H9 (cell line): ENCODE measurements around the gene FXYD1. TPM values are rescaled to one million over a fixed set of nuclear protein-coding genes. Genes with fewer than 3 reads are reported as not detected.
A peak's percentile ranks its signal among the peaks of the same experiment; 100 is the strongest.

Experiments
- DNase-seq: peaks from one replicate; pipeline ENCODE4 v3.0.0-alpha.2; 2017
- H2AFZ ChIP-seq: one replicate; pipeline ENCODE4 v1.6.1; 2013; ENCODE audit warnings: mild to moderate bottlenecking, low read length, control low read depth, moderate library complexity
- H2AK5ac ChIP-seq: 2 replicates; pipeline ENCODE4 v1.6.1; 2013; ENCODE audit warnings: low read length, control low read depth, mixed read lengths; ENCODE audit not compliant: insufficient read length
- H2BK120ac ChIP-seq: one replicate; pipeline ENCODE4 v1.6.1; 2013; ENCODE audit warnings: low read depth, mild to moderate bottlenecking, low read length, control low read depth, inconsistent platforms; ENCODE audit not compliant: poor library complexity, severe bottlenecking
- H2BK12ac ChIP-seq: 2 replicates; pipeline ENCODE4 v1.6.1; 2013; ENCODE audit warnings: low read length, control low read depth, mixed read lengths, low read depth; ENCODE audit not compliant: insufficient read length
- H2BK15ac ChIP-seq: 2 replicates; pipeline ENCODE4 v1.6.1; 2013; ENCODE audit warnings: low read depth, low read length, control low read depth
- H2BK20ac ChIP-seq: one replicate; pipeline ENCODE4 v1.6.1; 2013; ENCODE audit warnings: low read depth, mild to moderate bottlenecking, low read length, control low read depth, inconsistent platforms; ENCODE audit not compliant: poor library complexity, severe bottlenecking
- H2BK5ac ChIP-seq: 2 replicates; pipeline ENCODE4 v1.6.1; 2013; ENCODE audit warnings: low read length, control low read depth, mixed read lengths; ENCODE audit not compliant: insufficient read length
- H3K14ac ChIP-seq: 2 replicates; pipeline ENCODE4 v1.6.1; 2013; ENCODE audit warnings: low read length, control low read depth; ENCODE audit not compliant: insufficient read depth
- H3K18ac ChIP-seq: 2 replicates; pipeline ENCODE4 v1.6.1; 2013; ENCODE audit warnings: low read depth, mild to moderate bottlenecking, mixed read lengths, low read length, control low read depth; ENCODE audit not compliant: insufficient read length
- H3K23ac ChIP-seq: 2 replicates; pipeline ENCODE4 v1.6.1; 2013; ENCODE audit warnings: low read length, control low read depth, mixed read lengths, low read depth; ENCODE audit not compliant: insufficient read length
- H3K23me2 ChIP-seq: 2 replicates; pipeline ENCODE4 v1.6.1; 2013; ENCODE audit warnings: low read depth, mild to moderate bottlenecking, mixed read lengths, low read length, control low read depth; ENCODE audit not compliant: insufficient read length, poor library complexity, severe bottlenecking
- H3K27ac ChIP-seq: 2 replicates; pipeline ENCODE4 v1.5.1; 2013; ENCODE audit warnings: low read length, control low read depth, mixed read lengths, low read depth; ENCODE audit not compliant: insufficient read length
- H3K27me3 ChIP-seq: 2 replicates; pipeline ENCODE4 v1.6.1; 2013; ENCODE audit warnings: low read length, control low read depth, inconsistent platforms; ENCODE audit not compliant: insufficient read depth
- H3K4ac ChIP-seq: 2 replicates; pipeline ENCODE4 v1.6.1; 2013; ENCODE audit warnings: low read depth, mild to moderate bottlenecking, control low read depth, inconsistent platforms, low read length, moderate library complexity
- H3K4me1 ChIP-seq: 2 replicates; pipeline ENCODE4 v1.6.1; 2013; ENCODE audit warnings: low read length, control low read depth, inconsistent platforms; ENCODE audit not compliant: insufficient read depth
- H3K4me2 ChIP-seq: 2 replicates; pipeline ENCODE4 v1.6.1; 2013; ENCODE audit warnings: low read length, control low read depth, mixed read lengths; ENCODE audit not compliant: insufficient read length, insufficient read depth
- H3K56ac ChIP-seq: 2 replicates; pipeline ENCODE4 v1.6.1; 2013; ENCODE audit warnings: low read depth, mild to moderate bottlenecking, mixed read lengths, low read length, control low read depth; ENCODE audit not compliant: insufficient read length
- H3K79me1 ChIP-seq: 2 replicates; pipeline ENCODE4 v1.6.1; 2013; ENCODE audit warnings: low read depth, mild to moderate bottlenecking, moderate library complexity, low read length, control low read depth, inconsistent platforms; ENCODE audit not compliant: insufficient read depth, poor library complexity, severe bottlenecking
- H3K79me2 ChIP-seq: 2 replicates; pipeline ENCODE4 v1.6.1; 2013; ENCODE audit warnings: low read length, control low read depth, inconsistent platforms; ENCODE audit not compliant: insufficient read depth
- H3K9ac ChIP-seq: 2 replicates; pipeline ENCODE4 v1.6.1; 2013; ENCODE audit warnings: low read length, control low read depth, mixed read lengths; ENCODE audit not compliant: insufficient read length; ENCODE audit errors: extremely low read depth
- H3K9me3 ChIP-seq: one replicate; pipeline ENCODE4 v1.6.1; 2013; ENCODE audit warnings: low read depth, low read length, inconsistent platforms; ENCODE audit not compliant: control insufficient read depth
- H3T11ph ChIP-seq: one replicate; pipeline ENCODE4 v1.6.1; 2013; ENCODE audit warnings: mild to moderate bottlenecking, low read length, control low read depth, inconsistent platforms
- H4K20me1 ChIP-seq: one replicate; pipeline ENCODE4 v1.6.1; 2013; ENCODE audit not compliant: control insufficient read depth, insufficient read length, insufficient read depth
- H4K5ac ChIP-seq: 2 replicates; pipeline ENCODE4 v1.6.1; 2013; ENCODE audit warnings: low read depth, mild to moderate bottlenecking, mixed read lengths, low read length, control low read depth; ENCODE audit not compliant: insufficient read length
- H4K8ac ChIP-seq: replicated peaks from 2 replicates; pipeline ENCODE4 v1.6.1; 2013; ENCODE audit warnings: low read length, control low read depth, mixed read lengths, low read depth; ENCODE audit not compliant: insufficient read length
- H4K91ac ChIP-seq: 2 replicates; pipeline ENCODE4 v1.6.1; 2013; ENCODE audit warnings: low read depth, mild to moderate bottlenecking, moderate library complexity, mixed read lengths, low read length, control low read depth; ENCODE audit not compliant: insufficient read length
- H3K27ac Mint-ChIP-seq, 3 experiments: 2 replicates in 2 of 3; 3 replicates in 1 of 3; pipeline ENCODE4 v1.8.0; 2020 to 2021; ENCODE audit warnings: mixed read lengths in 3 of 3, mild to moderate bottlenecking in 1 of 3, moderate library complexity in 1 of 3
- H3K27me3 Mint-ChIP-seq: 2 replicates; pipeline ENCODE4 v1.8.0; 2021; ENCODE audit warnings: low read depth, mild to moderate bottlenecking, moderate library complexity, mixed read lengths
- H3K36me3 Mint-ChIP-seq, 3 experiments: 2 replicates in 2 of 3; 3 replicates in 1 of 3; pipeline ENCODE4 v1.8.0; 2020 to 2021; ENCODE audit warnings: low read depth in 3 of 3, mixed read lengths in 3 of 3; ENCODE audit not compliant: insufficient read depth in 1 of 3
- H3K4me1 Mint-ChIP-seq, 2 experiments: 2 replicates each; pipeline ENCODE4 v1.8.0; 2020; ENCODE audit warnings: mixed read lengths in 2 of 2
- H3K4me3 Mint-ChIP-seq, 2 experiments: 2 replicates in 1 of 2; 3 replicates in 1 of 2; pipeline ENCODE4 v1.8.0; 2020 to 2021; ENCODE audit warnings: mild to moderate bottlenecking in 2 of 2, mixed read lengths in 2 of 2, moderate library complexity in 1 of 2
- H3K9me3 Mint-ChIP-seq, 2 experiments: 2 replicates in 1 of 2; 3 replicates in 1 of 2; pipeline ENCODE4 v1.8.0; 2020; ENCODE audit warnings: mild to moderate bottlenecking in 2 of 2, mixed read lengths in 2 of 2, moderate library complexity in 1 of 2
- CTCF ChIP-seq: fragments of 200-600 bp; sonication (generic); conservative IDR thresholded peaks from 3 replicates; pipeline ENCODE4 v1.8.0; 2021; ENCODE audit warnings: antibody characterized with exemption, mild to moderate bottlenecking
- WGBS: extraction: QIAGEN DNeasy Blood & Tissue Kit; methylation state at CpG from one replicate; pipeline ENCODE4 v1.1.7; 2013; ENCODE audit warnings: missing lambda C conversion rate, low lambda C conversion rate, mixed read lengths; ENCODE audit not compliant: insufficient read length; ENCODE audit errors: extremely low coverage; 5-methylcytosine and 5-hydroxymethylcytosine counted together
- total RNA-seq: library from RNA; stranded (reverse); gene quantifications from 2 replicates; pipeline ENCODE4 v1.2.1, GENCODE V29; 2021

The FXYD1 gene
- total RNA-seq, 1 experiment from 2014 or later = 7.7 TPM

- no peak overlapping the region for H4K91ac ChIP-seq
- no peaks in the 10 kb centered on the region for H3K9me3 ChIP-seq
- no CpG with 5 or more reads among the region's 12 CpGs for WGBS
- no peaks in the 10 kb centered on the region for H4K20me1 ChIP-seq
- DNase-seq = no peak
- Mint-ChIP-seq H3K4me3 (peak overlapping the region in 1 of 2 experiments; percentile 76; a peak in 3 of 5 replicates), H3K36me3 (peaks cover 0 to 6% (median 2%) of the 10 kb centered on the region in 3 experiments; a peak in 1 of 7 replicates), H3K27ac (no peak overlapping the region), H3K9me3 (no peaks in the 10 kb centered on the region), H3K27me3 (peaks cover 52% of the 10 kb centered on the region), H3K4me1 (peaks cover 43 to 59% of the 10 kb centered on the region in 2 experiments)
- H3K27ac ChIP-seq = no peak overlapping the region
- no peak for TF ChIP-seq CTCF
- no peak overlapping the region for H2BK20ac ChIP-seq
- H3K23ac ChIP-seq = no peak overlapping the region
- no peak overlapping the region for H3K56ac ChIP-seq
- no peak overlapping the region for H3K9ac ChIP-seq
- H2AK5ac ChIP-seq = no peak overlapping the region
- no peak overlapping the region for H4K5ac ChIP-seq
- H3K79me2 ChIP-seq = no peaks in the 10 kb centered on the region
- no peak overlapping the region for H2AFZ ChIP-seq
- peaks cover 2% of the 10 kb centered on the region; the same call in 1 of the 2 replicates for H3K4me1 ChIP-seq
- no peak overlapping the region for H4K8ac ChIP-seq
- H2BK15ac ChIP-seq = no peak overlapping the region
- no peak overlapping the region for H3T11ph ChIP-seq
- peak overlapping the region; percentile 53 for H3K4me2 ChIP-seq
- H3K18ac ChIP-seq = no peak overlapping the region
- H3K79me1 ChIP-seq = no peaks in the 10 kb centered on the region
- no peak overlapping the region for H2BK5ac ChIP-seq
- no peak overlapping the region for H2BK120ac ChIP-seq
- no peak overlapping the region for H2BK12ac ChIP-seq
- H3K14ac ChIP-seq = no peak overlapping the region
- peaks cover 24% of the 10 kb centered on the region for H3K23me2 ChIP-seq
- no peak overlapping the region for H3K4ac ChIP-seq
- no peaks in the 10 kb centered on the region; the same call in 1 of the 2 replicates for H3K27me3 ChIP-seq
Observed at GRCh38 chr19:35140207-35140961, 1.8 kb downstream of the FXYD1 start.
